Right lobe of liver (tissue), 6 donors: ENCODE measurements around the gene HECW1. TPM values are rescaled to one million over a fixed set of nuclear protein-coding genes. Genes with fewer than 3 reads are reported as not detected.

ENCODE experiments used
- ATAC-seq, 4 donors: fragments of 200-7000 bp; cut with Tn5 transposase; one replicate each; pipeline ENCODE4 v1.9.1; 2020; ENCODE audit warnings: mild to moderate bottlenecking in 4 of 4, moderate library complexity in 4 of 4
- DNase-seq, 3 donors: peaks; one replicate each; pipeline ENCODE4 v3.0.0-alpha.2; 2020
- H3K27ac ChIP-seq, 3 donors: fragments of 200-600 bp; one replicate each; pipeline ENCODE4 v1.8.0; 2022
- H3K27me3 ChIP-seq, 2 donors: fragments of 200-600 bp; one replicate each; pipeline ENCODE4 v1.8.0; 2022
- H3K36me3 ChIP-seq, 4 donors: fragments of 200-600 bp; sonication (generic) in 1 of 4; one replicate each; pipeline versions ENCODE4 v1.5.1 to v1.8.0; 2017 to 2022; ENCODE audit warnings: control low read depth in 1 of 4
- H3K4me1 ChIP-seq, 4 donors: fragments of 200-600 bp; sonication (generic) in 1 of 4; one replicate each; pipeline versions ENCODE4 v1.5.1 to v1.8.0; 2017 to 2022; ENCODE audit warnings: control low read depth in 1 of 4
- H3K4me3 ChIP-seq, 3 donors: fragments of 200-600 bp; one replicate each; pipeline ENCODE4 v1.8.0; 2022
- H3K9me3 ChIP-seq, 4 donors: fragments of 200-600 bp; sonication (generic) in 1 of 4; one replicate each; pipeline versions ENCODE4 v1.5.1 to v1.8.0; 2017 to 2022; ENCODE audit warnings: control low read depth in 1 of 4
- POLR2A ChIP-seq: fragments of 450-650 bp; IDR thresholded peaks from one replicate; pipeline ENCODE4 v1.6.1; 2017; ENCODE audit warnings: antibody characterized with exemption, mild to moderate bottlenecking
- WGBS: methylation state at CpG from one replicate; pipeline ENCODE4 v1.1.6; 2018; ENCODE audit warnings: low coverage, low lambda C conversion rate; ENCODE audit not compliant: insufficient coverage; ENCODE audit errors: missing lambda C conversion rate; 5-methylcytosine and 5-hydroxymethylcytosine counted together
- intact Hi-C, 2 donors: fragments of 100-400 bp; cut with DNase I; formaldehyde crosslinking; loops; one replicate each; pipeline versions ENCODE4 v1.11.2 to v1.14.1; 2022
- microRNA-seq, 2 donors: library from miRNA; unstranded; fragments of <30 nt; microRNA quantifications; one replicate each; pipeline ENCODE4, GENCODE V29; 2019 to 2020
- small RNA-seq, 2 experiments: library from RNA; depleted of rRNA; stranded (forward); fragments of <200 nt; gene quantifications; one replicate each; pipeline ENCODE3, GENCODE V24; 2016
- total RNA-seq, 6 experiments: library from RNA; depleted of rRNA in 2 of 6; stranded (reverse); fragments of >200 nt in 2 of 6; fragmentation: NEBNext Ultra II Directional in 3 of 6; extraction: Animal tissue kit (Norgen Biotek cat#: 25700) in 3 of 6; gene quantifications; one replicate each; pipeline versions ENCODE4 v1.1.0 to v1.2.4, GENCODE V29; 2016 to 2023
- TF ChIP-seq, protein P1 (sequence below), 4 donors: fragments of 200-600 bp in 3 of 4; fragments of 450-650 bp in 1 of 4; IDR thresholded peaks; one replicate each; pipeline versions ENCODE4 v1.5.1 to v1.8.0; 2016 to 2022; ENCODE audit warnings: antibody characterized with exemption in 4 of 4, mild to moderate bottlenecking in 2 of 4
- donor health status: DM: no; HTN: yes; CAD: no.
- donor health status: DM: no; HTN: no; CAD: no.
- donor health status: DM: no; HTN: no; CAD: no.
- donor health status: DM: no; HTN: yes; CAD: no.
- donor health status: DM: no; HTN: yes; CAD: no.

The HECW1 gene
- total RNA-seq, 6 experiments from 2014 or later = 0.02 to 0.87 (median 0.09) TPM; not detected in 1

DNA sequence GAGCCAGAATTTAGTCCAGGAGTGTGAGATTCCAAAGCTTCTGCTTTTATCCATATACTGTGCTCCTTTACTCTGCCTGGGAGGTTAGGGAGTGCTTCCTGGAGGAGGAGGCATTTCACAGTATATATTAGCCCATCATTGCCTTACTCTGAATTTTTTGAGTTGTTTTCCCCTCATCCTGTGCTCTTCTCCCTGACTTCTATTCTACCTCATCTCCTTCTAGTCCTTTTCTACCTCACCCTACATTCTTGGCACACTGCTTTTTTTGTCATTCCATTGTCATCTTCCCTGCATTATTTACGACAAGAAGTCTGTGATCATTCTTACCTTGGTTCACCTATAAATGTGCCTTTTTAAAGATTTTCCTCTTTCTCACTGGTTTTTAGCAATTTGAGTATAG, 491.8 kb downstream of the HECW1 start:
- Histone ChIP-seq H3K27me3 (no peaks in the 10 kb centered on the region), H3K4me3 (no peak overlapping the region), H3K4me1 (no peaks in the 10 kb centered on the region), H3K9me3 (no peaks in the 10 kb centered on the region), H3K36me3 (peaks cover 0 to 12% (median 0%) of the 10 kb centered on the region in 4 donors), H3K27ac (no peak overlapping the region)
- DNase-seq (no peak), ATAC-seq (no peak)
- WGBS = 83% methylated on average over 1 of the region's 1 CpG
- no peak for TF ChIP-seq POLR2A
- TF ChIP-seq, protein P1, sequence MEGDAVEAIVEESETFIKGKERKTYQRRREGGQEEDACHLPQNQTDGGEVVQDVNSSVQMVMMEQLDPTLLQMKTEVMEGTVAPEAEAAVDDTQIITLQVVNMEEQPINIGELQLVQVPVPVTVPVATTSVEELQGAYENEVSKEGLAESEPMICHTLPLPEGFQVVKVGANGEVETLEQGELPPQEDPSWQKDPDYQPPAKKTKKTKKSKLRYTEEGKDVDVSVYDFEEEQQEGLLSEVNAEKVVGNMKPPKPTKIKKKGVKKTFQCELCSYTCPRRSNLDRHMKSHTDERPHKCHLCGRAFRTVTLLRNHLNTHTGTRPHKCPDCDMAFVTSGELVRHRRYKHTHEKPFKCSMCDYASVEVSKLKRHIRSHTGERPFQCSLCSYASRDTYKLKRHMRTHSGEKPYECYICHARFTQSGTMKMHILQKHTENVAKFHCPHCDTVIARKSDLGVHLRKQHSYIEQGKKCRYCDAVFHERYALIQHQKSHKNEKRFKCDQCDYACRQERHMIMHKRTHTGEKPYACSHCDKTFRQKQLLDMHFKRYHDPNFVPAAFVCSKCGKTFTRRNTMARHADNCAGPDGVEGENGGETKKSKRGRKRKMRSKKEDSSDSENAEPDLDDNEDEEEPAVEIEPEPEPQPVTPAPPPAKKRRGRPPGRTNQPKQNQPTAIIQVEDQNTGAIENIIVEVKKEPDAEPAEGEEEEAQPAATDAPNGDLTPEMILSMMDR (IDR thresholded peaks at IDR 0.05) = no peak
- intact Hi-C loops = no loop called here

DNA sequence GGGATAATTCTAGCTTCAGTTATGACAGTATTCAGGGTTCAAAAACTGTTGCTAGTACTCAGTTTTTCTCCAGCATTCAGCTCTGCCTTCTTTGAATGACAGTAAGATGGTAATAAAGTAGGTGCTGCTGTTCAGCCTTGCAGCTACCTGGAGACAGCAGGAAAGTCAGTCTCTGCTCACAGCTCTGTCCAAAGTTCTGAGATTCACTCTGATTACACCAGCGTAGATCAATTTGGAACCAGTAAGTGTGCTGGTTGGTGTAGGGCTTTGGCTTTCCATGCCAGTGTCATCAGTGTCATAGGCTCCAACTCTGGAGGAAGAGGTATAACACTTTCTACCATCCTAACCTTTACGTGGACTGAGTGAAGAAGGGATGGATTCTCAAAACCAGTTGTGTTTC, 496.6 kb downstream of the HECW1 start:
- TF ChIP-seq POLR2A = no peak
- Histone ChIP-seq H3K27me3 (no peaks in the 10 kb centered on the region), H3K4me3 (no peak overlapping the region), H3K9me3 (no peaks in the 10 kb centered on the region), H3K4me1 (no peaks in the 10 kb centered on the region), H3K27ac (no peak overlapping the region), H3K36me3 (peaks cover 0 to 12% (median 0%) of the 10 kb centered on the region in 4 donors)
- DNase-seq = no peak
- ATAC-seq = no peak
- WGBS = no CpG with 5 or more reads among the region's 2 CpGs
- intact Hi-C loops = no loop called here

DNA sequence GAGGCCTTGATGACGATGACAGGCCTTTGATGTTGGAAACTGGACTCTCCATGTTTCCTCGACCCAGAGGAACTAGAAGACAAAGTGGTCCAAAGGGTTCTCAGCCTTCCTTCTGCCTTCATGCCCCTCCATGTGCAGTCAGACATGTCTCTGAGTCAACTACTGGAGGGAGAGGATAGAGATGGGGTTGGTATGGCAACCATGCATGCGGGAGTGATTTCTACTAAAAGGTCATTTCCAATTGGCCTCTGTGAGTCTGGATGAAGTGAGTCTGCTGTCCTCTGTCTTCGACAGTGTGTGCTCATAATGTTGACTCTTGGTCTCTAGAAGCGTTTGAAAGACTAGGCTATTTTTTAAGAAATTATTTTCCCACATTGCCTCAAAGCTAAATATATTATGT, 499.7 kb downstream of the HECW1 start:
- 92% methylated on average over 5 of the region's 5 CpGs for WGBS

DNA sequence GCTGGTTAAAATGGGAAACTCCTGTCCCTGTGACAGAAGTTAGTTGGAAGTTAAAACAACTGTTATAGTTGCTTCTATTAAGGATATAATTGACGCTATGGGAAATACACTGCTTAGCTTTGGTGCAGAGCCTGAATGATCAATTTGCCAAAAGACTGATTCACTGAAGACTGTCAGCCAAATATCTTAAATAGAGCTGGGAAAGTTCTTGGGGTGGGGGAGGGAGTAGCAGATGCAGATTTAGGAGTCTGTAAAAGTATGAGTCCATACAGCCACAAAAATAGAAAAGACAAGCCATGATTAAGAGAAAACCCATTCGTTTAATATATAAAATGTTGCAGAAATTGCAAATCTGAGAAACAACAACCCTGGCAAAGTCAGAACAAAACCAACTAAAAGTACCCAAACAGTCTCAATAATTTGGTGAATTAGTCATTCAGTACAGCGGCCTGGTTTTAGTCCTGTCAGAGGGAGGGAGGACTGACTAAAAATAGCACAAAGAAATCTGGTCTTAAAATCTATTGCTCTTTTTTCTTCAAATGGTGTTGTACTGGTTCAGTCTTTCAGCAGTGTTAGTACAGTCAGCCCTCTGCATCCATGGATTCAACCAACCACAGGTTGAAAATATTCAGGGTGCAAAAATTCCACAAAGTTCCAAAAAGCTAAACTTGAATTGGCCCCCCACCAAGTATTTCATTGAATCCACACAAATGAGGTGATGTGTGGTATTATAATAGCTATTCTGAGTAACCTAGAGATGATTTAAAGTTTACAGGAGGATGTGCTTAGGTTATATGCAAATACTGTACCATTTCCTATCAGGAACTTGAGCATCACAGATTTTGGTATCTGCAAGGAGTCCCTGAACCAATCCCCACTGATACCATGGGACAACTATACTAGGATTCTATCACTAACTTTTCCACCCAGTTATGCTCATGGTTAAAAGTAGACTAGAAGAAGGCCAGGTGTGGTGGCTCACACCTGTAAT, 500.4 kb downstream of the HECW1 start:
- Histone ChIP-seq H3K27ac (no peak overlapping the region), H3K4me3 (no peak overlapping the region), H3K36me3 (peaks cover 0 to 12% (median 0%) of the 10 kb centered on the region in 4 donors), H3K9me3 (no peaks in the 10 kb centered on the region), H3K27me3 (no peaks in the 10 kb centered on the region), H3K4me1 (no peaks in the 10 kb centered on the region)
- intact Hi-C loops = no loop called here
- ATAC-seq = no peak
- TF ChIP-seq, protein P1 (IDR thresholded peaks at IDR 0.05) = no peak
- no peak for TF ChIP-seq POLR2A
- 83% methylated on average over 3 of the region's 3 CpGs for WGBS
- DNase-seq = no peak

More for the DNA sequence above, 499.7 kb downstream of the HECW1 start:
- Histone ChIP-seq H3K4me1 (no peaks in the 10 kb centered on the region), H3K27ac (no peak overlapping the region), H3K27me3 (no peaks in the 10 kb centered on the region), H3K4me3 (no peak overlapping the region), H3K9me3 (no peaks in the 10 kb centered on the region), H3K36me3 (peaks cover 0 to 12% (median 0%) of the 10 kb centered on the region in 4 donors)
- ATAC-seq (no peak), DNase-seq (no peak)
- TF ChIP-seq, protein P1 (IDR thresholded peaks at IDR 0.05) = no peak
- TF ChIP-seq POLR2A = no peak
- intact Hi-C loops = no loop called here

Small RNAs within 50 kb of the gene (microRNA-seq; reads per million reads assigned to microRNA genes)
- gene MIR3943 = 0 reads per million in 2 donors

Small RNAs within 50 kb of the gene (small RNA-seq; reads per million reads assigned to genes)
- gene MIR3943 = 0 reads per million in 2 experiments
- 0 reads per million in 2 experiments for gene RF00019
- 0 reads per million in 2 experiments for gene RNU6-575P
- gene RNU7-35P = 0 reads per million in 2 experiments

Other genes starting within 250 kb of the HECW1 start
- 1 to 10 TPM; 2.4 to 6.7 (median 3.7) TPM for gene C7orf25, start 200.6 kb upstream of the HECW1 start, total RNA-seq
- 10 to 100 TPM; 40.9 to 79.5 (median 67.5) TPM for gene PSMA2, start 180.5 kb upstream of the HECW1 start, total RNA-seq
- 10 to 100 TPM; 29.9 to 52.2 (median 43.9) TPM for gene MRPL32, start 180.3 kb upstream of the HECW1 start, total RNA-seq